Measurements from ENCODE around the gene CENPB.

The CENPB gene

DNA sequence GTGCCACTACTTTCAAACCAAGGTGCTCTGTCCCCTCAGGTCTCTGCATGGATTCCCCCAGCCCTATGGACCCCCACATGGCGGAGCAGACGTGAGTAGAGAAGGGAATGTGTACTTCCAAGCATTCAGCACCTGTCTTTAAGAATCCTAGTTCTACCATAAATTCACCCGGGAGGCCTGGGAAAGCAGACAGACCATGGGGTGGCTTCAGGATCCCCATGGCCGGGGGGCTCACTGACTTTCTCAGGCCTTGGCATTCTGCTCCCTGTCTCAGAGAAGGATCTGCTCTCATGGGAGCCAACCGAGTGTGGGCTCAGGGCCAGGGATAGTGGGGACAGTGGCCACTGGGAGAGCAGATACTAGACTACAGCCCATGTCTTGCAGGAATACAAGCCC lies 11.8 kb upstream of the CENPB start:
- Histone ChIP-seq H2BK12ac (ENCODE audit: low read length) (no peak overlapping the region), H3K9ac (ENCODE audit: low read depth, low read length, poor library complexity) (no peak overlapping the region), H3K4ac (ENCODE audit: low read length) (no peak overlapping the region), H2AK5ac (ENCODE audit: low read depth, low read length) (peak overlapping the region; percentile 13), H3K9me3 (replicated peaks in 1 of 2; ENCODE audit: control insufficient read depth in 2 of 2, insufficient read depth in 1 of 2, low read depth in 1 of 2, low read length in 2 of 2) (no peaks in the 10 kb centered on the region), H3K79me1 (ENCODE audit: low read depth, low read length) (peaks cover 8% of the 10 kb centered on the region), H3K18ac (ENCODE audit: low read length) (peak overlapping the region; percentile 27), H4K8ac (ENCODE audit: low read depth, low read length) (no peak overlapping the region), H3K14ac (ENCODE audit: low read length) (no peak overlapping the region), H3K4me2 (ENCODE audit: insufficient read depth, low read length, poor library complexity, severe bottlenecking) (no peak overlapping the region), H3K4me1 (ENCODE audit: control insufficient read depth in 2 of 2, insufficient read depth in 1 of 2, low read depth in 1 of 2, low read length in 2 of 2) (peaks cover 29 to 39% of the 10 kb centered on the region in 2 donors), H3K23ac (ENCODE audit: low read depth, low read length, poor library complexity) (no peak overlapping the region), H2BK15ac (ENCODE audit: low read length) (peak overlapping the region; percentile 55), H2BK120ac (ENCODE audit: low read depth, low read length) (no peak overlapping the region), H3K4me3 (ENCODE audit: low read length in 2 of 2) (no peak overlapping the region), H3K27ac (replicated peaks; ENCODE audit: low read length) (no peak overlapping the region), H4K91ac (ENCODE audit: low read depth, low read length, poor library complexity) (no peak overlapping the region), H3K36me3 (replicated peaks in 1 of 2; ENCODE audit: control insufficient read depth in 2 of 2, insufficient read depth in 2 of 2, low read length in 2 of 2) (peaks cover 14 to 31% of the 10 kb centered on the region in 2 donors), H2BK5ac (ENCODE audit: low read length) (no peak overlapping the region), H3K27me3 (ENCODE audit: control insufficient read depth in 3 of 3, insufficient read depth in 3 of 3, low read depth in 1 of 3, low read length in 3 of 3) (peaks cover 0 to 7% (median 0%) of the 10 kb centered on the region in 3 experiments), H2AFZ (ENCODE audit: low read length) (no peak overlapping the region)
- WGBS, 2 donors (ENCODE audit: extremely low coverage in 2 of 2, insufficient read length in 2 of 2, insufficient replicate concordance in 1 of 2): no CpG with 5 or more reads among the region's 5 CpGs
- DNase-seq (ENCODE audit: low spot score): no peak

DNA sequence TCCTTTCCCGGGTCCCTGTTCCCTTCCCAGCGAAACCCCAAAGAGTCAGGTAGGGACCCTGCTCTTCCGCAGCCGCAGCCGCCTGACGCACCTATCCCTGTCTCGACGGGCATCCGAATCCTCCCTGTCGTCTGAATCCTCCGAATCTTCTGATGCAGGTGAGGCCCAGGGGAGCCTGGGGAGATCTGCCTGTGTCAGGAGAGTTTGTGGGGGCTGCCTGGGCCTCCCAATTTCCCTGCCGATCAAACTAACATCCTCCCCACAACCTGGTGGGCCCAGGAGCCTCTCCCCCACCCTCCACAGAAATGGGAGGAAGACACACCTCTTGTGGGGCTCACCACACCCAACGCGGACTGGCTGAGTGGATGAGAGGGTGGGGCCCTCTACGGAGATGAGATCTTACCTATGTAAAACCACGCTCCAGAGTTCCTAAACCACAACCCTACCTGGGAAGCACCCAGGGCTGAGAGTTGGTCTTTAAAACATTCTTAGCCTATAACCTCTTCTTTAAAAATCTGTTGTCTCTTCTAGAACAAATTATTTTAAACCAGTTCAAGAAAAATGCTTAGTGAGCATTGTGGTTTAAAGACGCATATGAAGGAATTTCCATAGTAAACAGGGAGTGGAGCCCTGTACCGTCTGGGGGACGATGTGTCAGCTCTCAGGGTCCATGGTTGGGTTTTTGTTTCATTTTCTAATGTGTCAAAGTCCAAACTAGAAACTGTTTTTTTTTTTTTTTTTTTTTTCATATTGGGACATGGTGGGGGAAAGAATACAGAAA lies 11.2 kb upstream of the CENPB start:
- peak overlapping the region; percentile 66 for H3K4ac ChIP-seq (ENCODE audit: low read length)
- peak overlapping the region; percentile 89 for H3K14ac ChIP-seq (ENCODE audit: low read length)
- no peak overlapping the region for H4K8ac ChIP-seq (ENCODE audit: low read depth, low read length)
- no CpG with 5 or more reads among the region's 19 CpGs for WGBS, 2 donors (ENCODE audit: extremely low coverage in 2 of 2, insufficient read length in 2 of 2, insufficient replicate concordance in 1 of 2)
- H2BK5ac ChIP-seq (ENCODE audit: low read length): peak overlapping the region; percentile 78
- no peak overlapping the region for H2BK12ac ChIP-seq (ENCODE audit: low read length)
- no peak overlapping the region for H3K27ac ChIP-seq (replicated peaks; ENCODE audit: low read length)
- H3K18ac ChIP-seq (ENCODE audit: low read length): peak overlapping the region; percentile 83
- H3K4me3 ChIP-seq (ENCODE audit: low read length in 2 of 2): peak overlapping the region in 1 of 2 donors; percentile 58
- DNase-seq (ENCODE audit: low spot score): no peak
- peaks cover 29 to 39% of the 10 kb centered on the region in 2 donors for H3K4me1 ChIP-seq (ENCODE audit: control insufficient read depth in 2 of 2, insufficient read depth in 1 of 2, low read depth in 1 of 2, low read length in 2 of 2)
- no peak overlapping the region for H4K91ac ChIP-seq (ENCODE audit: low read depth, low read length, poor library complexity)
- peak overlapping the region; percentile 92 for H2BK15ac ChIP-seq (ENCODE audit: low read length)
- H3K4me2 ChIP-seq (ENCODE audit: insufficient read depth, low read length, poor library complexity, severe bottlenecking): no peak overlapping the region
- H2AK5ac ChIP-seq (ENCODE audit: low read depth, low read length): peak overlapping the region; percentile 99
- H2BK120ac ChIP-seq (ENCODE audit: low read depth, low read length): peak overlapping the region; percentile 94
- no peak overlapping the region for H2AFZ ChIP-seq (ENCODE audit: low read length)
- peaks cover 8% of the 10 kb centered on the region for H3K79me1 ChIP-seq (ENCODE audit: low read depth, low read length)
- no peaks in the 10 kb centered on the region for H3K9me3 ChIP-seq (replicated peaks in 1 of 2; ENCODE audit: control insufficient read depth in 2 of 2, insufficient read depth in 1 of 2, low read depth in 1 of 2, low read length in 2 of 2)
- H3K23ac ChIP-seq (ENCODE audit: low read depth, low read length, poor library complexity): no peak overlapping the region
- H3K27me3 ChIP-seq (ENCODE audit: control insufficient read depth in 3 of 3, insufficient read depth in 3 of 3, low read depth in 1 of 3, low read length in 3 of 3): peaks cover 0 to 7% (median 0%) of the 10 kb centered on the region in 3 experiments
- H3K36me3 ChIP-seq (replicated peaks in 1 of 2; ENCODE audit: control insufficient read depth in 2 of 2, insufficient read depth in 2 of 2, low read length in 2 of 2): peaks cover 8 to 25% of the 10 kb centered on the region in 2 donors
- H3K9ac ChIP-seq (ENCODE audit: low read depth, low read length, poor library complexity): no peak overlapping the region

DNA sequence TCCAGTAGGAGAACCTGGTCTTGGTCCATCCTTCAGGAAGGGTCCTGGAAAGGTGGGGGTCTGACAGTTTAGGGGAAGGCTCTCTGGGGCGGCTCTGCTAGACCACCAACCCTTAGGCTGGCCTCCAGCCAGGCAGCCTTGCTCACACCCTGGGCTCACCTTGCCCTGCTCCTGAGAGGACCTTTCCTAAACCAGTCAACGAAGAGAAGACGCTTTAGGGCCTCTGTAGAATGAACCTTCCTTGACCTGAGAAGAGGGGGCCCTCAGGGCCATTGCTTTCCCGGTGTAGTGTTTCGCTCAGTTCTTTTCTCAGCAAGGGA lies 10.6 kb upstream of the CENPB start:
- H3K4me1 ChIP-seq (ENCODE audit: control insufficient read depth in 2 of 2, insufficient read depth in 1 of 2, low read depth in 1 of 2, low read length in 2 of 2): peaks cover 29 to 39% of the 10 kb centered on the region in 2 donors
- H3K14ac ChIP-seq (ENCODE audit: low read length): no peak overlapping the region
- H3K27me3 ChIP-seq (ENCODE audit: control insufficient read depth in 3 of 3, insufficient read depth in 3 of 3, low read depth in 1 of 3, low read length in 3 of 3): peaks cover 0 to 7% (median 0%) of the 10 kb centered on the region in 3 experiments
- peak overlapping the region; percentile 31 for H3K4me2 ChIP-seq (ENCODE audit: insufficient read depth, low read length, poor library complexity, severe bottlenecking)
- peaks cover 8% of the 10 kb centered on the region for H3K79me1 ChIP-seq (ENCODE audit: low read depth, low read length)
- H3K9ac ChIP-seq (ENCODE audit: low read depth, low read length, poor library complexity): peak overlapping the region; percentile 30
- peak overlapping the region; percentile 57 for H3K18ac ChIP-seq (ENCODE audit: low read length)
- H3K27ac ChIP-seq (replicated peaks; ENCODE audit: low read length): no peak overlapping the region
- no peak overlapping the region for H2BK12ac ChIP-seq (ENCODE audit: low read length)
- H3K36me3 ChIP-seq (replicated peaks in 1 of 2; ENCODE audit: control insufficient read depth in 2 of 2, insufficient read depth in 2 of 2, low read length in 2 of 2): peaks cover 5 to 20% of the 10 kb centered on the region in 2 donors
- no peak for DNase-seq (ENCODE audit: low spot score)
- peak overlapping the region in 1 of 2 donors; percentile 58 for H3K4me3 ChIP-seq (ENCODE audit: low read length in 2 of 2)
- H2AFZ ChIP-seq (ENCODE audit: low read length): peak overlapping the region; percentile 95
- peak overlapping the region; percentile 99 for H2AK5ac ChIP-seq (ENCODE audit: low read depth, low read length)
- no peak overlapping the region for H4K8ac ChIP-seq (ENCODE audit: low read depth, low read length)
- H3K23ac ChIP-seq (ENCODE audit: low read depth, low read length, poor library complexity): no peak overlapping the region
- H2BK15ac ChIP-seq (ENCODE audit: low read length): peak overlapping the region; percentile 92
- no CpG with 5 or more reads among the region's 5 CpGs for WGBS, 2 donors (ENCODE audit: extremely low coverage in 2 of 2, insufficient read length in 2 of 2, insufficient replicate concordance in 1 of 2)
- H2BK5ac ChIP-seq (ENCODE audit: low read length): peak overlapping the region; percentile 78
- no peak overlapping the region for H3K4ac ChIP-seq (ENCODE audit: low read length)
- H2BK120ac ChIP-seq (ENCODE audit: low read depth, low read length): peak overlapping the region; percentile 94
- H4K91ac ChIP-seq (ENCODE audit: low read depth, low read length, poor library complexity): no peak overlapping the region
- H3K9me3 ChIP-seq (replicated peaks in 1 of 2; ENCODE audit: control insufficient read depth in 2 of 2, insufficient read depth in 1 of 2, low read depth in 1 of 2, low read length in 2 of 2): no peaks in the 10 kb centered on the region

DNA sequence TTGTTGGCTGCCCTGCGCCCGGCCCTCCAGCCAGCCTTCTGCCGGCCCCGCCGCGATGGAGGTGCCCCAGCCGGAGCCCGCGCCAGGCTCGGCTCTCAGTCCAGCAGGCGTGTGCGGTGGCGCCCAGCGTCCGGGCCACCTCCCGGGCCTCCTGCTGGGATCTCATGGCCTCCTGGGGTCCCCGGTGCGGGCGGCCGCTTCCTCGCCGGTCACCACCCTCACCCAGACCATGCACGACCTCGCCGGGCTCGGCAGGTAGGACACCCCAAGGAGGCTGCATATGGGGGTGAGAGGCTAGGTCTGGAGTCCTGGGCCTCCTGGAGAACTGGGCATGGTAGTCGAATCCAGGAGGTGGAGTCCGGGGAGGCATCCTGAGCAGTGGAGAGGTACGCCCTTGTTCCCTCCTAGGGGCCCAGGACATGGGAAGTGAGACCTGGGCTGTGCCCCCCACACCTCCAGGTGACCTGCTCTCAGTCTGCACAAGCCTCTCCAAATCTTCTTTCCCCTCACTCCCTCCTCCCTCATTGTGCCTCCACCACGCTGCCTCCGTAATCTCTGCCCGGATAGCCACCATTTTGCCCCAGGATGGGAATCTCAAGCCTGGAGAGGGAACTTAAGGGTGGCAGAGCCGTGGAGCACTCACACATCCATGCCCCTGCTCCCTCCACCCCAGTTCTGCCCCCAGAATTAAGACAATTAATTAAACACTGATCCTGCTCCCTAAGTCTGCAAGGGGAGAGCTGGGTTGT lies 10.1 kb upstream of the CENPB start:
- H2AK5ac ChIP-seq (ENCODE audit: low read depth, low read length): peak overlapping the region; percentile 99
- H3K27me3 ChIP-seq (ENCODE audit: control insufficient read depth in 3 of 3, insufficient read depth in 3 of 3, low read depth in 1 of 3, low read length in 3 of 3): peaks cover 0 to 7% (median 0%) of the 10 kb centered on the region in 3 experiments
- H2BK5ac ChIP-seq (ENCODE audit: low read length): peak overlapping the region; percentile 78
- H3K23ac ChIP-seq (ENCODE audit: low read depth, low read length, poor library complexity): no peak overlapping the region
- peak overlapping the region; percentile 92 for H2BK15ac ChIP-seq (ENCODE audit: low read length)
- H3K9ac ChIP-seq (ENCODE audit: low read depth, low read length, poor library complexity): peak overlapping the region; percentile 83
- peaks cover 29 to 39% of the 10 kb centered on the region in 2 donors for H3K4me1 ChIP-seq (ENCODE audit: control insufficient read depth in 2 of 2, insufficient read depth in 1 of 2, low read depth in 1 of 2, low read length in 2 of 2)
- H3K18ac ChIP-seq (ENCODE audit: low read length): peak overlapping the region; percentile 92
- peak overlapping the region; percentile 95 for H2AFZ ChIP-seq (ENCODE audit: low read length)
- peak overlapping the region; percentile 91 for H3K4me2 ChIP-seq (ENCODE audit: insufficient read depth, low read length, poor library complexity, severe bottlenecking)
- peak overlapping the region; percentile 58 to 83 for H3K4me3 ChIP-seq (ENCODE audit: low read length in 2 of 2)
- peak overlapping the region; percentile 89 for H3K14ac ChIP-seq (ENCODE audit: low read length)
- no peak overlapping the region for H3K27ac ChIP-seq (replicated peaks; ENCODE audit: low read length)
- H2BK12ac ChIP-seq (ENCODE audit: low read length): no peak overlapping the region
- peaks cover 8% of the 10 kb centered on the region for H3K79me1 ChIP-seq (ENCODE audit: low read depth, low read length)
- H4K91ac ChIP-seq (ENCODE audit: low read depth, low read length, poor library complexity): peak overlapping the region; percentile 43
- no peak overlapping the region for H4K8ac ChIP-seq (ENCODE audit: low read depth, low read length)
- no CpG with 5 or more reads among the region's 33 CpGs for WGBS, 2 donors (ENCODE audit: extremely low coverage in 2 of 2, insufficient read length in 2 of 2, insufficient replicate concordance in 1 of 2)
- peak overlapping the region; percentile 72 for H2BK120ac ChIP-seq (ENCODE audit: low read depth, low read length)
- no peak for DNase-seq (ENCODE audit: low spot score)
- peaks cover under 1 to 14% of the 10 kb centered on the region in 2 donors for H3K36me3 ChIP-seq (replicated peaks in 1 of 2; ENCODE audit: control insufficient read depth in 2 of 2, insufficient read depth in 2 of 2, low read length in 2 of 2)
- no peak overlapping the region for H3K4ac ChIP-seq (ENCODE audit: low read length)
- no peaks in the 10 kb centered on the region for H3K9me3 ChIP-seq (replicated peaks in 1 of 2; ENCODE audit: control insufficient read depth in 2 of 2, insufficient read depth in 1 of 2, low read depth in 1 of 2, low read length in 2 of 2)
